GM19468 (cell line): ENCODE measurements around the gene SLCO6A1.
A peak's percentile ranks its signal among the peaks of the same experiment; 100 is the strongest.
"Not testable (repeated sequence)": the region's sequence is repeated elsewhere in the genome, so short reads cannot be mapped to it uniquely, and the experiment has no call there.

Experiments
- ATAC-seq: cut with Tn5 transposase; IDR thresholded peaks from one replicate; pipeline ENCODE4 v1.9.1; 2021; ENCODE audit warnings: mild to moderate bottlenecking, moderate library complexity, moderate number of reproducible peaks; ENCODE audit not compliant: unreplicated experiment; ENCODE audit errors: extremely low read depth

The SLCO6A1 gene

GRCh38 chr5:102498271-102499034 lies at the start of gene SLCO6A1:
Gene SLCO6A1, minus strand, starts transcription at chr5:102499001. Its CDS starts 157 bp downstream, at chr5:102498844.
- ATAC-seq: no peak

- no peak for ATAC-seq
These were observed 48.6 kb upstream of the SLCO6A1 start for GRCh38 chr5:102547141-102548035.

GRCh38 chr5:102545175-102545574 lies 46.4 kb upstream of the SLCO6A1 start:
- no peak for ATAC-seq

GRCh38 chr5:102542057-102542456 lies 43.3 kb upstream of the SLCO6A1 start:
- ATAC-seq: no peak

- ATAC-seq: no peak
These were observed 41.4 kb upstream of the SLCO6A1 start for GRCh38 chr5:102539996-102540728.

GRCh38 chr5:102539562-102539961 lies 40.8 kb upstream of the SLCO6A1 start:
- no peak for ATAC-seq

- ATAC-seq: no peak
These were observed 38.2 kb upstream of the SLCO6A1 start for GRCh38 chr5:102537011-102537410.

GRCh38 chr5:102536323-102536928 lies 37.6 kb upstream of the SLCO6A1 start:
- ATAC-seq: no peak

- no peak for ATAC-seq
These were observed 33.3 kb upstream of the SLCO6A1 start for GRCh38 chr5:102532123-102532522.

GRCh38 chr5:102531506-102531905 lies 32.7 kb upstream of the SLCO6A1 start:
- ATAC-seq: peak; percentile 78

- ATAC-seq: no peak
These were observed 30.6 kb upstream of the SLCO6A1 start for GRCh38 chr5:102529447-102529846.

- no peak for ATAC-seq
These were observed 30.2 kb upstream of the SLCO6A1 start for GRCh38 chr5:102529031-102529430.

- no peak for ATAC-seq
These were observed 29.8 kb upstream of the SLCO6A1 start for GRCh38 chr5:102528600-102528999.

GRCh38 chr5:102527547-102527946 lies 28.7 kb upstream of the SLCO6A1 start:
- no peak for ATAC-seq

- peak; percentile 99 for ATAC-seq
These were observed 24.9 kb upstream of the SLCO6A1 start for GRCh38 chr5:102523541-102524175.

GRCh38 chr5:102511666-102512065 lies 12.9 kb upstream of the SLCO6A1 start:
- no peak for ATAC-seq

- ATAC-seq: not testable (repeated sequence)
These were observed 7.4 kb downstream of the SLCO6A1 start for GRCh38 chr5:102491261-102491914.

GRCh38 chr5:102483736-102484135 lies 15.1 kb downstream of the SLCO6A1 start:
- no peak for ATAC-seq

- no peak for ATAC-seq
These were observed 17.6 kb downstream of the SLCO6A1 start for GRCh38 chr5:102481054-102481715.
